Right lobe of liver (tissue), 4 donors: ENCODE measurements around the gene ALK.

ENCODE experiments used
- POLR2A ChIP-seq: fragments of 450-650 bp; IDR thresholded peaks from one replicate; pipeline ENCODE4 v1.6.1; 2017; ENCODE audit warnings: antibody characterized with exemption, mild to moderate bottlenecking
- TF ChIP-seq, protein P1 (sequence below), 4 donors: fragments of 200-600 bp in 3 of 4; fragments of 450-650 bp in 1 of 4; IDR thresholded peaks; one replicate each; pipeline versions ENCODE4 v1.5.1 to v1.8.0; 2016 to 2022; ENCODE audit warnings: antibody characterized with exemption in 4 of 4, mild to moderate bottlenecking in 2 of 4
- donor health status: DM: no; HTN: no; CAD: no.
- donor health status: DM: no; HTN: no; CAD: no.
- donor health status: DM: no; HTN: yes; CAD: no.

DNA sequence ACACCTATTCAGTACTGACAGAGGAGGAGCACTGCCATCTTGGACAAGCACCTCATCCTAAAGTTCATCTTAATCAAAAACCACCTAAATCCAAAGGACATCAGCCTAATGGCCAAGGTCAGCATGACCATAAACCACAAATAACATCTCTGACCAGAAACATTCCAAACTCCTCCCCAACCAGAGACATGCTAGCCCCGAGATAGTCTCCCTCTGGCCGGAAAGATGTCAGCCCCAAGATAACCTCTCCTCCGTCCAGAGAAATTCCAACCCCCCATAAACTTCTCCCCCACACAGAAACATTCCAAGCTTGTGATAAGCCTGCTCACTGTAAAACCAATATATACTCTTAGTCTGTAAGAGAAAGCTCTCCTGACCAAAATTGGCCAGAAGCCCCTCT, 545.5 kb downstream of the ALK start:
- TF ChIP-seq, protein P1, sequence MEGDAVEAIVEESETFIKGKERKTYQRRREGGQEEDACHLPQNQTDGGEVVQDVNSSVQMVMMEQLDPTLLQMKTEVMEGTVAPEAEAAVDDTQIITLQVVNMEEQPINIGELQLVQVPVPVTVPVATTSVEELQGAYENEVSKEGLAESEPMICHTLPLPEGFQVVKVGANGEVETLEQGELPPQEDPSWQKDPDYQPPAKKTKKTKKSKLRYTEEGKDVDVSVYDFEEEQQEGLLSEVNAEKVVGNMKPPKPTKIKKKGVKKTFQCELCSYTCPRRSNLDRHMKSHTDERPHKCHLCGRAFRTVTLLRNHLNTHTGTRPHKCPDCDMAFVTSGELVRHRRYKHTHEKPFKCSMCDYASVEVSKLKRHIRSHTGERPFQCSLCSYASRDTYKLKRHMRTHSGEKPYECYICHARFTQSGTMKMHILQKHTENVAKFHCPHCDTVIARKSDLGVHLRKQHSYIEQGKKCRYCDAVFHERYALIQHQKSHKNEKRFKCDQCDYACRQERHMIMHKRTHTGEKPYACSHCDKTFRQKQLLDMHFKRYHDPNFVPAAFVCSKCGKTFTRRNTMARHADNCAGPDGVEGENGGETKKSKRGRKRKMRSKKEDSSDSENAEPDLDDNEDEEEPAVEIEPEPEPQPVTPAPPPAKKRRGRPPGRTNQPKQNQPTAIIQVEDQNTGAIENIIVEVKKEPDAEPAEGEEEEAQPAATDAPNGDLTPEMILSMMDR (IDR thresholded peaks at IDR 0.05): no peak
- TF ChIP-seq POLR2A: no peak
